Measurements from ENCODE around the gene CHAC2.
"Not testable (repeated sequence)": the region's sequence is repeated elsewhere in the genome, so short reads cannot be mapped to it uniquely, and the experiment has no call there.

The CHAC2 gene

GRCh38 chr2:53767405-53768241, at the start of gene CHAC2:
CHAC2 (plus strand) TSS chr2:53767804; CDS start chr2:53767887, 83 bp downstream.
- DNase-seq = peak; percentile 69 to 77

- DNase-seq = not testable (repeated sequence)
Measured at GRCh38 chr2:53720944-53721343, 46.7 kb upstream of the CHAC2 start.

- no peak for DNase-seq
Measured at GRCh38 chr2:53724536-53724935, 43.1 kb upstream of the CHAC2 start.

GRCh38 chr2:53725662-53726061, 41.9 kb upstream of the CHAC2 start:
- DNase-seq = no peak

- DNase-seq = no peak
Measured at GRCh38 chr2:53727921-53728320, 39.7 kb upstream of the CHAC2 start.

- DNase-seq = no peak
Measured at GRCh38 chr2:53729143-53729762, 38.4 kb upstream of the CHAC2 start.

GRCh38 chr2:53737091-53737490, 30.5 kb upstream of the CHAC2 start:
- no peak for DNase-seq

- no peak for DNase-seq
Measured at GRCh38 chr2:53739032-53739431, 28.6 kb upstream of the CHAC2 start.

- peak in 1 of 2 donors; percentile 57 for DNase-seq
Measured at GRCh38 chr2:53740170-53740569, 27.4 kb upstream of the CHAC2 start.

- no peak for DNase-seq
Measured at GRCh38 chr2:53744395-53745065, 23.1 kb upstream of the CHAC2 start.

GRCh38 chr2:53750041-53750768, 17.4 kb upstream of the CHAC2 start:
- DNase-seq = no peak

- no peak for DNase-seq
Measured at GRCh38 chr2:53751728-53752127, 15.9 kb upstream of the CHAC2 start.

GRCh38 chr2:53752385-53752784, 15.2 kb upstream of the CHAC2 start:
- DNase-seq = no peak

GRCh38 chr2:53753041-53753440, 14.6 kb upstream of the CHAC2 start:
- no peak for DNase-seq

GRCh38 chr2:53755121-53755520, 12.5 kb upstream of the CHAC2 start:
- DNase-seq = no peak

GRCh38 chr2:53756644-53757043, 11.0 kb upstream of the CHAC2 start:
- DNase-seq = no peak

- DNase-seq = not testable (repeated sequence)
Measured at GRCh38 chr2:53757206-53757605, 10.4 kb upstream of the CHAC2 start.

- DNase-seq = no peak
Measured at GRCh38 chr2:53765767-53766166, 1.8 kb upstream of the CHAC2 start.

GRCh38 chr2:53768242-53768542, 588 bp downstream of the CHAC2 start:
- DNase-seq = no peak

- DNase-seq = no peak
Measured at GRCh38 chr2:53769318-53769945, 1.8 kb downstream of the CHAC2 start.

- DNase-seq = no peak
Measured at GRCh38 chr2:53770264-53770663, 2.7 kb downstream of the CHAC2 start.

- no peak for DNase-seq
Measured at GRCh38 chr2:53777134-53777533, 9.5 kb downstream of the CHAC2 start.

Data from hippocampal formation (tissue), 2 donors.